Cortex of kidney (tissue), 1 donor: ENCODE measurements around the gene NRXN3.

ENCODE experiments used
- DNase-seq: peaks from one replicate; lab custom pipeline; 2025; lab: John Stamatoyannopoulos, UW

The NRXN3 gene

DNA sequence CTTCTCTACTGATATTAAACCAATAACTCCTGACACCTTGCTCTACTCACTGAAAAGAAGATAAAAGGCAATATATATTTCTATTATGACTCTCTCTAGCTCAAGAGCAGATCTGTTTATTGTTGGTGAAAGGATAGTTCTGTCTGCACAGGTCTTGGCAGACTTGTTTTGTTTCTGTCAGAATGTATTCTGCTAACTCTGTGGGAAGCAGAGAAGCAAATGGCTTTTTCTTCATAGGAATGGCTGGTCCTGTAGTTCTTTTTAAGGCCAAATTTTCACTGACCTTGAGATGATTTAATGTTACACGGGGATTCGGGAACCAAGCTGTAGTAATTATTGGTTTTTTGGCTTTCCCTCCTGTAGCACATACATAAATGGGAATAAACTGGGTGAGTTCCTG lies 1529.0 kb downstream of the NRXN3 start:
- no peak for DNase-seq

DNA sequence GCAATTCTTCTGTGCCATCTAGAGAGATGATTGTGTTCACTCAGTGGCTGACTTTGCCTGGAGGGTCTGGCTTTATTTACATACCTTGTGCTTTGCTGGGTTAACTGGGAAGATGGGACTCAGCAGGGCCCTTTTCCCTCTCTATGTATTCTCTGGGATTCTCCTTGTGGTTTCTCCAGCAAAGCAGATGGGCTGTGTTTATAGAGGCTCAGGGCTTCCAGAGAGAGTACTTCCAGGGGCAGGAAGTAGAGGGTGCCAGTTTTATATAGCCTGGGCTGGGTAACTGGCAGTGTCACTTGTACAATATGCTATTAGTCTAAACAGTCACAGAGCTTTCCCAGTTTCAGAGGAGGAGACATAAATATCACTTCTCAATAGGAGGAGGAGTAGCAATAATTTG lies 1531.2 kb downstream of the NRXN3 start:
- no peak for DNase-seq

DNA sequence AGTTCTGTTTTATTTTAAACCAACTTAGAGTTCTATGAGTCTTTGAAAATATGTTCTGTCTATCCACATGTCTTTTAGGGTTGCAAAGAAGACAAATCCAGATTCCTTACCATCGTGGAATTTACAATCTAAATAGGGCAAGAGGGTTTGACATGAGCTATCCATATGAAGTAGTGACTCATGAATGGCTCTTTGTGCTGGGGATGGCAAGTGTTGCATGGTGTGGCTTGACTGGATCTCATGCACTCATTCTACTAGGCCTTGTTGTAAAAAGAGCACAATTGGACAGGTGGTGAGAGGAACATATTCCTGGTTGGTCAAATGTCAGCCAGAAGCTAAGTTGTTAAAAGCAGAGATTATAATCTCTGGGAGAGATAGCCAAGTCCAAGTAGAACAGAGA lies 1532.0 kb downstream of the NRXN3 start:
- no peak for DNase-seq

GRCh38 chr14:79703209-79703608 lies 1533.0 kb downstream of the NRXN3 start:
- DNase-seq: no peak

DNA sequence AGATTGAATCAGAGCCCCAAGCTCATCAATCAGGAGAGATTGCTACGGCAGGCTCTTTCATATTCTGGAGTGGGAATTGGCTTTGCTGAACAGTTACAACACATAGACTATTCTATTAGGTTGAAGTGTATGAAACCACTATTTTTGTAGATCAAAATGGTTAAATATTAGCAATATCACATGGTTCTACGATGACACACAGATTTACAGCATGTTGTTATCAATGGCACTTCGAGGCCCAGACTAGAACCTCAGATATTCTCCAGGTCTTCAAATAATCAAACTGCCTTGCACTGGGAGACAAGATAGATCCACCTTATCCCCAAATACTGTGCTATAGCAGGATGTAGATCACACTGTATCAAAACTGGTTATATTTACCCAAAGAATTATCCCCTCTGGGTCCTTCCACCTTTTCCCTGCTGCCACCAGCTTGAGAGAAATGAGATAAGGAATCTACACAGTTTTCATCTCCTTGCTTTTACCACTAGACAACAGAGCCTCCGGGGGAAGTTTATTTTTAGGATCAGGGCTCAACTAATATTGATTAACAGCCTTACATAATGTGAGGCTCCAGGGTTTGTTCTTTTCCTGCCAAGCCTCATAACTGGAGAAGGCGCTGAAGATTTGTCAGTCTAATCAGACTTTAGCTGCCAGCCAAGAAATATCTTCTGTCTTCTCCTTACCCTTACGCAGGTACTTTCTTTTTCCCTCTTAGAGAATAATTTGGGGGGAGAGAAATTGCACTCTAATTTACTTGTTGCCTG lies 1534.1 kb downstream of the NRXN3 start:
- DNase-seq: no peak

- DNase-seq: no peak
Observed at GRCh38 chr14:79705126-79705894, 1535.1 kb downstream of the NRXN3 start.

DNA sequence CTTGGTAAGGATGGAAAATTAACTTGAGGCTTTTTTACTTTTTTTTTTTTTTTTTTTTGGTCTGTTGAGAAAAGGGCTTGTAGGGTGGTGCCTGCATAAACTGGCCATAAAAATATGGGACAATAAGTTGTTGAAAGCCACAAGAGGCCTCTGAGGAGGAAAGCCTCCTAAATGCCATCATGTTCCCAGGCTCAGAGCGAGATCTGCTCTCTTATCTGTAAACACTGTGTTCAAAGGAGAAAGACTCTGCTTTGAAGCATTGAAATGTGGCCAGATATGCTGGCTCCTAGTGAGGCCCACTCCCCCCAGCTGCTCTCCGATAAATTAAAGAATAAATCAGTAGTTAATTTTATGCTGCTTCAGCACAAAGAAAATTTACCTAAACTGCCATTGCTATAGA lies 1536.2 kb downstream of the NRXN3 start:
- no peak for DNase-seq

DNA sequence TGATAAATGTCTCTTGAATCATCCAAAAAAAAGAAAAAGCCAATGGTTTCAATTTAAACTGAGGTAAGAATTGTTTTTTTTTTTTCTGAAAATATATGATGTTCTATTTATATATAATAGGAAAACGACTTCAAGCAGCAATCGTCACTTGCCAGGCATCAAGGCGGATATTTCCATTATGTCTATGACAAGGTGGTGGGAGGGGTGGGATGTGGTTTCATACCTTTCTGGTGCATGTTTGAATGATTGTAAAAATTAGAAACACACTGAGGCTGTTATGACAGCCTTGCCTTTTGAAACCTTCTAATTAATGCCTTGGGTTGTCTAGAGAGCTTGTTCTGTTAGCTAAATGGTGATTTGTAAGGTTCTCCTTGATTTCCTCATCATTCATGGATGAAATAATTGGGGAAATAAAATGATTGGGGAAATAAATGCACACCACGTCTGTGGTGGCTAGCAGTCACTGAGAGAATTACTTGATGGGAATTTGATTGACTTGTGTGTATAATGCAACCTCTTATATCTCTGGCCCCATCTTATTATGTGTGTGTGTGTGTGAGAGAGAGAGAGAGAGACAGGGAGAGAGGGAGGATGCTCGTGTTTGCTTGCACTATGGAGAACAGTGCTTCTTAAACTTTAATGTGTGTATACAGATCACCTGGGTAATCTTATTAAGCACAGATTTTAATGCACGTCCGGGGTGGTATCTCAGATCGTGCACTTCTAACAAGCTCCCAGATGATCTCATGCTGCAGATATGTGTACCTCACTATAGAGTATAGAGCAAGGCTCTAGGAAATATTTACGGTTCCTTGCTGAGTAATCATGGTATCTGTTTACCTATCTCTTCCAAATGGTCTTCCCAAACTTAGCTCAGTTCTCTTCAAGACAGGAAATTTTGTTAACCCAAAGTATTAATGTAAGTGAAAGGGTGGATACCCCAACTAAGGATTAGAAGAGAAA lies 1538.5 kb downstream of the NRXN3 start:
- no peak for DNase-seq

DNA sequence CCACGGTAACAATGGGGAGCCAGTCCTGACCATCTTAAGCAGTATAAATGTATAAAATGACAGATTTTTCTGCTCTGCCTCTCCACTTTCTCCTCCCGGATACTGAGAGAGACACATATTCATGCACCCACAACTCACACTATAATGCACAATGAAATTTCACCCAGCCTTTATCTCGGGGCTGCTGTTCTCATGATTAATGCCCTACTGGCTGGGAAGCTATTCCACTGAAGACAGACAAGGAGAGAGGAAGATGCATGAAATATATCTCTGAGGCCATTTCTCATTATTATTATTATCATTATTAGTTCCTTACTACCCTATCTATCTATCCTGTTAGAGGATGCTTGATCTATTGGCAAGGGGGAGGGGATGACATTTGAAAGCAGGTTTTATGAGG lies 1539.4 kb downstream of the NRXN3 start:
- no peak for DNase-seq

DNA sequence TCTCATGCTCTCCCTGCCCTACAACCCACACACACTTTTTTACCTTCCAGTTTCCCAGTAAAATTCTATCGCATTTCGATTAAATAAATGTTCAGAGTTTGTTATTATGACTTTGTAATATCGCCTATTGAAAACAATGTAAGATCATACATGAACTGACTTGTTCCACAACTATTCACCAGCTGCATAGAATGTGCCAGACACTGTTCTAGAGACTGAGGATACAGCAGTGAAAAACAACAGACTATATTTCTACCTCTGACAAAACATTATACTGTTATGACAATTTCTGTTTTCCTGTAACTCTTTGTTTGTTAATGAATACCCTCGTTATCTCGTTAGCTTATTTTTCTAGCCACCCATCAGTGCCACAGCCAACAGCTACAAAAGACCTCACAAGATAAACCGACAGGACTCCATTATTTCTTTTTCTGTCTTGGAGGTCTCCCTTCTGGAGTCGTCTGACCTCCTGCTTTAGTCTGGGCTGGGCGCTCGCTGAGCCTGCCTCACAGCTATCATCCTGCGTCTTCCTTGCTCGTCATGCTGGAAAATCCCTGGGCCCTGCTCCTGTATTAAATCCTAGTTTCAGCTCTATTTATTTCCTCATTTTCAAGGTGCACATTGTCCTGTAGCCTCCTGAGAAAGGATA lies 1542.3 kb downstream of the NRXN3 start:
- no peak for DNase-seq

DNA sequence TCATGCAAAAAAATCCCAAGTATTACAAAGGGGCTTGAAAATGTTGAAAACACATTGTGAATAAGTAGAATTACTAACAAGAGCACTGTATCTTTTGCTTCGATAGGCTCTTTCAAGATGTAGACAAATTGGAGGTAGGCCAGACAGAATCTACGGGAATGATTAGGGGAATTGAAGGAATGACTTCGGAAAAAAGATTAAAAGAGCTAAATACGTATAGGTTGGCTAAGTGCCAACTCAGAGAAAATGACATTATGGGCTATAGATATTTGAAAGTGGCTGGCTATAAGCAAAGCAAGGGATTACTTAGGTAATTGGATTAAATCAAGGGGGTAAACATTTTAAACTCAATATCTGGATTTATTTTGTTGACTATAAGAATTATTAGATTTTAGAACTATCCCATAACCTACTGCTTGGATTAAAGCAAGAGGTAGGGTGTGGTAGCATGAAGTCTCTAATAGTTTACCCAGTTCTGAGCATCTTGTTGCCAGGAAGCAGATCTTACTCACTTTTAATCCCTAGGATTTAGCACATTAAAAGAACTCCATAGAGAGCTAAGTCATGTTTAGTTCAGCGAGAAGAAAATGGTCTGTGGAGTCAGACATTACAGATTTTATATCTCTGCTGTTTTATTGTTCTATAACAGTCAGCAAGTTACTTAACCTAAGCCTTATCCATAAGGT lies 1551.4 kb downstream of the NRXN3 start:
- no peak for DNase-seq

GRCh38 chr14:79724934-79725717 lies 1555.0 kb downstream of the NRXN3 start:
- no peak for DNase-seq

DNA sequence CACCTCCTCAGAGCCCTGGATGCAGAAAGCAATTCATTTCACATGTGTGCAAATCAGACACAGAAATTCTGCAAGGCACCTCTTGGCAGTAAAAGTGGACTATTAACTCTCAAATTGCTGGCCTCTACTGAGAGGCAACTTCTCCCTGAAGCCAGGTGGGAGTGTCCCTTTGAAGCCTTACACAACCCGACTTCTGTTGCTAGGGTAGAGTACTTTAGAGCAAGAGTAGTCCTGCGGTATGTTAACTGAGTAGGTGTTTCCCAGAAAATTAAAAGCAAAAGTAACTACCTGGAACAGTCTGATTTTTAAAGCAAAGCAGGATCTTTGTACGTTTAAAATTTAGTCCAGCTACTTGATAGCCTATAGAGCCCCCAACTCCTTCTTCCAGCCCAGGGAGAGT lies 1557.7 kb downstream of the NRXN3 start:
- no peak for DNase-seq

DNA sequence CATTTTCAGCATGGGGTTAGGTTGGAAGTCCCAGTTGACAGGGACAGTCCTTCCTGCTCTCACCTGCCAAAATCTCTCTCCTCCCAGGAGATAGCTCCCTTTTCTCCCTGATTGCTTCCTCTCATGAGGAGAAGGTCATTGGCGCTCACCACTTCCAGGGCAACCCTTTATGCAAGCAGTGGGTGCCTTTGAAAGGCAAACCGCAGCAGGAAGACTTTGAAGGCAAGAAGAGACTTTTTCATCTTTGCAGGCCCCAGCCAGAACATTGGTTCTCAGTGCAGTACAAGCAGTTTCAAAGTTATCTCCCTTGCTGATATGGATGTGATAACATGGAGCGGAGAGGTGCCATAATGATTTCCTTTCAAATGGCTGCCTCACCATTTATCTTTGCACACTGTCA lies 1558.2 kb downstream of the NRXN3 start:
- no peak for DNase-seq

- DNase-seq: no peak
Observed at GRCh38 chr14:79729731-79730130, 1559.6 kb downstream of the NRXN3 start.

DNA sequence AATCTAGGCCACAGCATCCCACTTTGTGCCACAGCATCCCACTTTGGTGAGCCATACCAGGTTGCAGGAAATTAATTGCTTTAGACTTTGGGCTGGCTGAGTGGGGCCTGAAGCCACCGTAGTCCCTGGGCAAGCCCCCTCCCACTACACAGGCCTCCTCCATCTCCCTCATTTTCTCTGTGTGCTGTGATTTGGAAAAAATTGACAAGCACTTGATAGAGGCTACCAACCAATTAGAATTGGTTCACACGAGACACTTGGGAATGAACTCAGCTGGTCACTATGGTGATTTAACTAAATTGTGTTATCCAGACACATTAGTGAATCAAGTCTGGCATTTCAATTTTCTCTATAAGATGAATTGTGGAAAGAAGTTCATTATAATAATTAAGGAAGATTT lies 1560.0 kb downstream of the NRXN3 start:
- no peak for DNase-seq

- no peak for DNase-seq
Observed at GRCh38 chr14:79730953-79731352, 1560.8 kb downstream of the NRXN3 start.

DNA sequence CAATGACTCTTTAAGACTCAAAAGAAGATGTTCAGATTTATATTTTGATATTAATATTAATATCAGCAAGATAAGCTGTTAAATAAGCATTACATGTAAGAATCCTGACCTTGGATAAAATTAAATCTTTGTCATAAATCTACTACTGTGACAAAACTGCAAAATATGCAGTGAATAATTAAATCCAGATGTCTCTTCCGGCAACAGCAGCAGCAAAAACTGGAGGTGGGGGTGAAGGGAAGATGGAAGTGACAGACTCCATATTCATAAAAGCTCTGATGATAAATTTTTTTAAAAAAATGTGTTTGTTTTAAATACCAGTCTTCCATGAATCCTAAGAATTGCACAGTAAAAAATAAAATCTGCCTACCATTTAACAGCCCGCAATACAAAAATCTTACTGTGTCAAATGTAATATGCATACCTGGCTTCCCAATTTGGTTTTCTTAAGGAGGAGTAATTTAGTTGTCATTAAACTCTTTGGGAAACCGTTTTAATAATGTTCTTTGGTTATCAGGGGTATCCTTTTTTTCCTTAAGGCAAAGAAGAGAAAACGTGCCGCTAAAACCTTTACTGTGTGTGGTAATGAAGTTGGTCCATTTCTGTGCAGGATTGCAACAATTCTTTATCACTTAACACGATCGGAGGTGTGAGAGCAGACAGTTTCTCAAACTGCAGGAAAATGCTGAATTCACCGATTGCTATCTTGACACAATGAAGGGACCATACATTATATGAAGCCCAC lies 1562.9 kb downstream of the NRXN3 start:
- no peak for DNase-seq

GRCh38 chr14:79734151-79734550 lies 1564.0 kb downstream of the NRXN3 start:
- DNase-seq: no peak

DNA sequence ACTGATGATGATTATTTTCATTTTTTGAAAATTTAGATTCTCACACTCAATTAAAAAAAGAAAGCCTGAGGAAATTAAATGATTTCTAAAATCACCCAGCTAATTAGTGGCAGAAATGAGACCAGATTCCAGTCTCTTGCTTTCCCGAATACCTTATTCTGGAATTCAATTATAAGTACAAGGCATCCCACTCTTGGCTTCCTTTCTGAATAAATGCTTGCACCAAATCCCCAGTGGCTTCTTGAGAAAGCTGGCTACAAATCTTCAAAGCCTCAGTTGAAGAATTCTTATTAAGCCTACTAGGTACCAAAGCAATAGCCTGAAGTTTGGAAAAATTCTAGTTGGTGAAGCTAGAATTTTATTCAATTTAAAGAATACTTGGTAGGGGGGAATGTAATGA lies 1564.5 kb downstream of the NRXN3 start:
- no peak for DNase-seq
